Measurements from ENCODE around the gene CDC123. TPM values are rescaled to one million over a fixed set of nuclear protein-coding genes. Genes with fewer than 3 reads are reported as not detected.

CDC123 gene
- total and polyA plus RNA-seq, 2 experiments from 2014 or later, result 158 to 179 TPM

- no peak overlapping the region for H3K27ac Mint-ChIP-seq
- Histone ChIP-seq H2AFZ (no peak overlapping the region), H3F3A (replicated peaks; ENCODE audit: low read depth) (no peaks in the 10 kb centered on the region), H4K20me1 (replicated peaks; ENCODE audit: insufficient read depth) (peaks cover 11% of the 10 kb centered on the region; the same call in 1 of the 2 replicates), H3K79me2 (replicated peaks; ENCODE audit: insufficient read depth) (no peaks in the 10 kb centered on the region), H3K27ac (ENCODE audit: low read depth) (no peak overlapping the region), H3K36me3 (ENCODE audit: insufficient read depth) (0 out of 2 replicates have a peak, but pooled peaks cover 4% of the 10 kb centered on the region), H3K4me2 (no peak overlapping the region), H3K27me3 (ENCODE audit: insufficient read depth) (no peaks in the 10 kb centered on the region), H3K9me2 (ENCODE audit: insufficient read depth) (no peaks in the 10 kb centered on the region), H3K4me1 (ENCODE audit: insufficient read depth) (no peaks in the 10 kb centered on the region), H3K4me3 (no peak overlapping the region)
- no peak for TF ChIP-seq ETS1 (IDR thresholded peaks at IDR 0.05)
- no peak for TF ChIP-seq NANOG (IDR thresholded peaks at IDR 0.05; ENCODE audit: borderline replicate concordance)
- TF ChIP-seq CREB1 (CRISPR knock-in tag; IDR thresholded peaks at IDR 0.05; ENCODE audit: low read depth), result no peak
- TF ChIP-seq POLR2AphosphoS5 (IDR thresholded peaks at IDR 0.05; ENCODE audit: low read depth), result no peak
- TF ChIP-seq ZNF462 (CRISPR knock-in tag; IDR thresholded peaks at IDR 0.05), result no peak
- TF ChIP-seq ZNF114 (CRISPR knock-in tag; IDR thresholded peaks at IDR 0.05), result no peak
- TF ChIP-seq CTCF (conservative IDR thresholded peaks at IDR 0.05; ENCODE audit: low read depth in 2 of 2), result no peak
- TF ChIP-seq STAT1 (IDR thresholded peaks at IDR 0.05; ENCODE audit: unreplicated experiment), result no peak
- TF ChIP-seq JUNB (IDR thresholded peaks at IDR 0.05; ENCODE audit: unreplicated experiment), result no peak
- no peak for TF ChIP-seq REST (IDR thresholded peaks at IDR 0.05; ENCODE audit: unreplicated experiment)
- no peak for TF ChIP-seq ZNF331 (CRISPR knock-in tag; IDR thresholded peaks at IDR 0.05; ENCODE audit: low read depth)
- no peak for TF ChIP-seq EZH2phosphoT487 (IDR thresholded peaks at IDR 0.05; ENCODE audit: unreplicated experiment)
- TF ChIP-seq EZH2 (IDR thresholded peaks at IDR 0.05; ENCODE audit: low read depth, unreplicated experiment), result no peak
- no peaks in the 10 kb centered on the region for H3K9me3 Mint-ChIP-seq
- no peak overlapping the region for H3K4me3 Mint-ChIP-seq
- H3K4me1 Mint-ChIP-seq, result no peaks in the 10 kb centered on the region
- H3K27me3 Mint-ChIP-seq (ENCODE audit: insufficient read depth, low read depth, poor library complexity), result peaks cover 2% of the 10 kb centered on the region
- ATAC-seq (no peak), DNase-seq (ENCODE audit: low spot score) (no peak)
- H3K36me3 Mint-ChIP-seq (ENCODE audit: low read depth), result peaks cover 6% of the 10 kb centered on the region; the same call in 2 of the 3 replicates
Observed at GRCh38 chr10:12150163-12150562, 45.8 kb upstream of the CDC123 start.

Measured in GM23338 (cell line).